ENCODE results near the gene GSG1L. TPM values are rescaled to one million over a fixed set of nuclear protein-coding genes. Genes with fewer than 3 reads are reported as not detected.
"Not testable (repeated sequence)": the region's sequence is repeated elsewhere in the genome, so short reads cannot be mapped to it uniquely, and the experiment has no call there.

GSG1L gene
- total RNA-seq, 1 donor from 2014 or later: 1.4 TPM

- DNase-seq (ENCODE audit: extremely low spot score, unreplicated experiment): no peak
- Mint-ChIP-seq H3K27ac (no peak overlapping the region), H3K36me3 (no peaks in the 10 kb centered on the region), H3K9me3 (no peaks in the 10 kb centered on the region), H3K27me3 (no peaks in the 10 kb centered on the region), H3K4me1 (ENCODE audit: unreplicated experiment) (no peaks in the 10 kb centered on the region), H3K4me3 (no peak overlapping the region)
- TF ChIP-seq CTCF (conservative IDR thresholded peaks at IDR 0.05): no peak
These were observed 79.4 kb downstream of the GSG1L start for GRCh38 chr16:27984121-27984520.

DNA sequence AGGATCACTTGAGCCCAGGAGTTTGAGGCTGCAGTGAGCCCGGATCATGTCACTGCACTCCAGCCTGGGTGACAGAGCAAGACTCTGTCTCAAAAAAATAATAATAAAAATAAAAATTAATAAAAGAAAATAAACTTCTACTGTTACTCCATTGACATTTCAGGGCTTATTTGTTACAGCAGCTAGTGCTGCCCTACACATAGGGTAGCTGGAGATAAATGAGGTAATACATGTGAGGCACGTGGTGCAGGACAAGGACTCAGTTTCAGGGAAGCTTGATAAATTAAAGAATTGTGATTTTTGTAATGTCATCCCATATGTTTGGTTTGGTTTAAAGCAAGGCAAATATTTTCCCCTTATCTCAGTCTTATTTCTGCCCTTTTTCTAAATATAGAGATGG is 80.3 kb downstream of the GSG1L start:
- H3K9me3 Mint-ChIP-seq: no peaks in the 10 kb centered on the region
- no peak for DNase-seq (ENCODE audit: extremely low spot score, unreplicated experiment)
- no peak overlapping the region for H3K27ac Mint-ChIP-seq
- H3K36me3 Mint-ChIP-seq: no peaks in the 10 kb centered on the region
- TF ChIP-seq CTCF (conservative IDR thresholded peaks at IDR 0.05): no peak
- H3K4me3 Mint-ChIP-seq: no peak overlapping the region
- H3K4me1 Mint-ChIP-seq (ENCODE audit: unreplicated experiment): no peaks in the 10 kb centered on the region
- H3K27me3 Mint-ChIP-seq: no peaks in the 10 kb centered on the region

GRCh38 chr16:27982184-27982583 is 81.3 kb downstream of the GSG1L start:
- H3K36me3 Mint-ChIP-seq: no peaks in the 10 kb centered on the region
- H3K9me3 Mint-ChIP-seq: no peaks in the 10 kb centered on the region
- no peaks in the 10 kb centered on the region for H3K4me1 Mint-ChIP-seq (ENCODE audit: unreplicated experiment)
- DNase-seq (ENCODE audit: extremely low spot score, unreplicated experiment): no peak
- H3K4me3 Mint-ChIP-seq: no peak overlapping the region
- no peak for TF ChIP-seq CTCF (conservative IDR thresholded peaks at IDR 0.05)
- H3K27me3 Mint-ChIP-seq: no peaks in the 10 kb centered on the region
- no peak overlapping the region for H3K27ac Mint-ChIP-seq

- no peak overlapping the region for H3K4me3 Mint-ChIP-seq
- no peaks in the 10 kb centered on the region for H3K27me3 Mint-ChIP-seq
- H3K9me3 Mint-ChIP-seq: no peaks in the 10 kb centered on the region
- H3K27ac Mint-ChIP-seq: no peak overlapping the region
- TF ChIP-seq CTCF (conservative IDR thresholded peaks at IDR 0.05): no peak
- H3K36me3 Mint-ChIP-seq: no peaks in the 10 kb centered on the region
- no peaks in the 10 kb centered on the region for H3K4me1 Mint-ChIP-seq (ENCODE audit: unreplicated experiment)
- DNase-seq (ENCODE audit: extremely low spot score, unreplicated experiment): no peak
These were observed 82.4 kb downstream of the GSG1L start for GRCh38 chr16:27980919-27981700.

DNA sequence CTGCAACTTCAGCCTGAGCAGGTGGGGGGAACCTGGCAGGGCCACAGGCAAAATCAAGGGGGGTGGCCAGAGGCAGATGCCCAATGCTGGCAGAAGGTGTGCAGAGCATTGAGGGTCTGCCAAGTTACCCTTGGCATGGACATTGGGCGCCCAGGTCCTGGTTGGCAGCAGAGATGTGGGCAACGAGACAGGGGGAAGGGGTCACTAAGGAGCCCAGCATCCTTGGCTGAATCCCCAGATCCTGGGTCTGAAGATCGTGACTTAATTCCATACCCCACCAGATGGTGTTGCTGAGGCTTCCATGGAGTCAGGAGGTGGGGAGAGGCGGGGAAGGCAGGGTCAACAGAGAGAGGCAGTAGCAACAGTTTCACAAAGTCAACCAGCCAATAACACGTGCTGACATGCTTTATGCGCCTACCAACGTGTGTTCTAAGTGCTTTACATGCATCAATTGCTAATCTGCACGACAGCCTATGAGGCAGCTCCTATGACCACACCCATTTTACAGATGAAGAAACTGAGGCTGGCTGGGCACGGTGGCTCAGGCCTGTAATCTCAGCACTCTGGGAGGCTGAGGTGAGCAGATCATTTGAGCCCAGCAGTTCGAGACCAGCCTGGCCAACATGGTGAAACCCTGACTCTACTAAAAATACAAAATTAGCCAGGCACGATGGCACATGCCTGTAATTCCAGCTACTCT is 83.3 kb downstream of the GSG1L start:
- Mint-ChIP-seq H3K4me1 (ENCODE audit: unreplicated experiment) (no peaks in the 10 kb centered on the region), H3K36me3 (no peaks in the 10 kb centered on the region), H3K4me3 (no peak overlapping the region), H3K27me3 (peaks cover 6% of the 10 kb centered on the region), H3K9me3 (no peaks in the 10 kb centered on the region), H3K27ac (no peak overlapping the region)
- TF ChIP-seq CTCF (conservative IDR thresholded peaks at IDR 0.05): no peak
- no peak for DNase-seq (ENCODE audit: extremely low spot score, unreplicated experiment)

GRCh38 chr16:27979668-27980067 is 83.8 kb downstream of the GSG1L start:
- H3K36me3 Mint-ChIP-seq; H3K4me1 Mint-ChIP-seq (ENCODE audit: unreplicated experiment); H3K9me3 Mint-ChIP-seq; H3K27me3 Mint-ChIP-seq; H3K27ac Mint-ChIP-seq; DNase-seq (ENCODE audit: extremely low spot score, unreplicated experiment); H3K4me3 Mint-ChIP-seq: not testable (repeated sequence)
